Liver (tissue), 9 donors: Measurements from ENCODE around the gene DOCK10. TPM values are rescaled to one million over a fixed set of nuclear protein-coding genes. Genes with fewer than 3 reads are reported as not detected.

ENCODE experiments used
- DNase-seq: peaks from one replicate; pipeline ENCODE4 v3.0.0-alpha.2; 2017; ENCODE audit warnings: low spot score
- H3K27ac ChIP-seq, 2 donors: one replicate each; pipeline ENCODE4 v1.7.0; 2013; ENCODE audit warnings: inconsistent platforms in 2 of 2, low read length in 2 of 2, control low read depth in 1 of 2, low read depth in 1 of 2, mild to moderate bottlenecking in 1 of 2
- H3K27me3 ChIP-seq, 4 donors: one replicate each; pipeline versions ENCODE4 v1.6.1 to v1.7.0; 2013; ENCODE audit warnings: low read length in 3 of 4, inconsistent platforms in 1 of 4, mild to moderate bottlenecking in 1 of 4, moderate library complexity in 1 of 4; ENCODE audit not compliant: control insufficient read depth in 4 of 4, insufficient read depth in 4 of 4
- H3K36me3 ChIP-seq, 4 donors: one replicate each; pipeline versions ENCODE4 v1.6.1 to v1.7.0; 2013; ENCODE audit warnings: low read length in 3 of 4, mild to moderate bottlenecking in 3 of 4, low read depth in 1 of 4, moderate library complexity in 1 of 4; ENCODE audit not compliant: control insufficient read depth in 4 of 4, insufficient read depth in 3 of 4
- H3K4me1 ChIP-seq, 4 donors: one replicate each; pipeline versions ENCODE4 v1.6.1 to v1.7.0; 2013; ENCODE audit warnings: low read length in 3 of 4, mild to moderate bottlenecking in 3 of 4, moderate library complexity in 1 of 4; ENCODE audit not compliant: control insufficient read depth in 4 of 4, insufficient read depth in 4 of 4
- H3K4me3 ChIP-seq, 3 donors: one replicate each; pipeline versions ENCODE4 v1.6.1 to v1.7.0; 2013; ENCODE audit warnings: low read length in 3 of 3, control low read depth in 1 of 3, low read depth in 1 of 3, mild to moderate bottlenecking in 1 of 3
- H3K9ac ChIP-seq, 2 donors: one replicate each; pipeline ENCODE4 v1.7.0; 2013; ENCODE audit warnings: low read length in 2 of 2, mild to moderate bottlenecking in 2 of 2, moderate library complexity in 2 of 2, control low read depth in 1 of 2, low read depth in 1 of 2
- H3K9me3 ChIP-seq, 4 donors: one replicate each; pipeline versions ENCODE4 v1.6.1 to v1.7.0; 2013; ENCODE audit warnings: low read length in 3 of 4; ENCODE audit not compliant: control insufficient read depth in 4 of 4
- EGR1 ChIP-seq, 2 donors: IDR thresholded peaks; 2 replicates each; pipeline ENCODE4 v1.6.1; 2016 to 2018; ENCODE audit warnings: antibody characterized with exemption in 2 of 2, low read depth in 2 of 2
- FOXA1 ChIP-seq: IDR thresholded peaks from 2 replicates; pipeline ENCODE4 v1.6.1; 2016; ENCODE audit warnings: antibody characterized with exemption
- FOXA2 ChIP-seq: IDR thresholded peaks from 2 replicates; pipeline ENCODE4 v1.6.1; 2016; ENCODE audit warnings: antibody characterized with exemption
- GABPA ChIP-seq, 2 donors: IDR thresholded peaks in 1 of 2; conservative IDR thresholded peaks in 1 of 2; 2 replicates each; pipeline ENCODE4 v1.6.1; 2016; ENCODE audit warnings: antibody characterized with exemption in 2 of 2, mild to moderate bottlenecking in 1 of 2, moderate library complexity in 1 of 2
- HNF4A ChIP-seq, 2 donors: conservative IDR thresholded peaks; 2 replicates each; pipeline ENCODE4 v1.6.1; 2016; ENCODE audit warnings: antibody characterized with exemption in 2 of 2, mild to moderate bottlenecking in 2 of 2
- HNF4G ChIP-seq: IDR thresholded peaks from 2 replicates; pipeline ENCODE4 v1.6.1; 2016; ENCODE audit warnings: antibody characterized with exemption
- JUND ChIP-seq, 2 donors: IDR thresholded peaks; 2 replicates each; pipeline ENCODE4 v1.6.1; 2016; ENCODE audit warnings: antibody characterized with exemption in 2 of 2
- MAX ChIP-seq: IDR thresholded peaks from 2 replicates; pipeline ENCODE4 v1.6.1; 2016; ENCODE audit warnings: antibody characterized with exemption
- NR2F2 ChIP-seq: IDR thresholded peaks from 2 replicates; pipeline ENCODE4 v1.6.1; 2016; ENCODE audit warnings: antibody characterized with exemption
- RAD21 ChIP-seq, 2 donors: IDR thresholded peaks; 2 replicates each; pipeline ENCODE4 v1.6.1; 2016; ENCODE audit warnings: antibody characterized with exemption in 2 of 2, mild to moderate bottlenecking in 2 of 2
- REST ChIP-seq: IDR thresholded peaks from 2 replicates; pipeline ENCODE4 v1.6.1; 2016; ENCODE audit warnings: antibody characterized with exemption, mild to moderate bottlenecking
- RXRA ChIP-seq, 2 donors: IDR thresholded peaks; 2 replicates each; pipeline ENCODE4 v1.6.1; 2017 to 2018; ENCODE audit warnings: antibody characterized with exemption in 2 of 2, mild to moderate bottlenecking in 1 of 2
- SP1 ChIP-seq: IDR thresholded peaks from 2 replicates; pipeline ENCODE4 v1.6.1; 2018; ENCODE audit warnings: antibody characterized with exemption, mild to moderate bottlenecking
- TAF1 ChIP-seq: conservative IDR thresholded peaks from 2 replicates; pipeline ENCODE4 v1.6.1; 2016; ENCODE audit warnings: antibody characterized with exemption, mild to moderate bottlenecking
- YY1 ChIP-seq: IDR thresholded peaks from 2 replicates; pipeline ENCODE4 v1.6.1; 2016; ENCODE audit warnings: antibody characterized with exemption, mild to moderate bottlenecking
- WGBS: extraction: QIAGEN DNeasy Blood & Tissue Kit; methylation state at CpG from one replicate; pipeline ENCODE4 v1.1.7; 2013; 5-methylcytosine and 5-hydroxymethylcytosine counted together
- polyA plus RNA-seq, 2 donors: library from polyadenylated mRNA; stranded (reverse) in 1 of 2; unstranded in 1 of 2; fragments of 200-250 nt in 1 of 2; fragments of >200 nt in 1 of 2; fragmentation: Nextera tagmentation in 1 of 2; extraction: Ambion mirVana in 1 of 2; gene quantifications; one replicate each; pipeline versions ENCODE4 v1.2.1 to v1.2.3, GENCODE V29; 2013 to 2015
- total RNA-seq, 2 donors: library from RNA; depleted of rRNA; stranded (reverse); fragments of >200 nt; gene quantifications; one replicate each; pipeline ENCODE4 v1.2.3, GENCODE V29; 2014
- TF ChIP-seq, protein P1 (sequence below): IDR thresholded peaks from 2 replicates; pipeline ENCODE4 v1.6.1; 2016; ENCODE audit warnings: antibody characterized with exemption
- TF ChIP-seq, protein P2 (sequence below): fragments of 150-350 bp; IDR thresholded peaks from 2 replicates; pipeline ENCODE4 v1.5.1; 2017; ENCODE audit warnings: improper control_type of control experiment, low read depth, low read length; ENCODE audit not compliant: missing input control
- TF ChIP-seq, protein P3 (sequence below): IDR thresholded peaks from 2 replicates; pipeline ENCODE4 v1.6.1; 2016; ENCODE audit warnings: antibody characterized with exemption
- donor health status: healthy.
- donor health status: healthy.
- donor health status: healthy.
- donor health status: healthy.
- donor health status: healthy.

DOCK10 gene
- total and polyA plus RNA-seq, 4 donors, result 1.2 to 15.3 (median 6.8) TPM

DNA sequence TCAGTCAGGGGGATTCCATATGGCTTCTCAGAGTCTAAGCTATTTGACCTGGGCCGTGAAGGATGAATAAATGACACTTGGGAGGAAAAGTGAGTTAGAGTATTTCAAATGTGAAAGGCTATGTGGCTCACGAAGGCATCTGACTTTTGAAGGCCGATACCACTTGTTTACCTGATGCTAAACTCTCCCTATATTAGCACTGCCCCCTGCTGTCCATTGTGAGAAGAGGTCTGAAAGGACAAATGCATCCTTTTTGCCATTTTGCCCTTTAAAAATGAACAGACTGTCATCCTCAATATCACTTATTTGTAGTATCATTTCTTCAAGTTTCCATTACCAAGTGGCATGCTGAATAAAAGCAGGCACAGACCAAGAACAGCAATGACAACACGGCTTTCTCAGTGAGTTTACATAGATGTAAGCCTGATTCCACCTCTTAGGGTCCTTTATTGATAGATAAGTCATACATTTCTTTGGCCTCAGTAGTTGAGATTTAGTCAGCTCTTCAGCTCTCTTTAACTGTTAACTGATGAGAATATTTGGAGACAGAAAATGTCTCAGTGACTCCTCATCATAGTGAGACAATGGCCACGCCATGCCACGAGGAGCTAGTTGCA, 40.1 kb downstream of the DOCK10 start:
- Histone ChIP-seq H3K4me1 (no peaks in the 10 kb centered on the region), H3K4me3 (no peak overlapping the region), H3K27me3 (no peaks in the 10 kb centered on the region), H3K27ac (no peak overlapping the region), H3K36me3 (no peaks in the 10 kb centered on the region), H3K9me3 (no peaks in the 10 kb centered on the region), H3K9ac (no peak overlapping the region)
- DNase-seq, result no peak
- 50% methylated on average over 6 of the region's 6 CpGs for WGBS
- no peak for TF ChIP-seq YY1
- no peak for TF ChIP-seq NR2F2
- no peak for TF ChIP-seq JUND (IDR thresholded peaks at IDR 0.05)
- peak; percentile 38 for TF ChIP-seq FOXA2
- no peak for TF ChIP-seq TAF1
- TF ChIP-seq SP1, result no peak
- TF ChIP-seq EGR1 (IDR thresholded peaks at IDR 0.05; ENCODE audit: low read depth in 2 of 2), result no peak
- no peak for TF ChIP-seq HNF4A (conservative IDR thresholded peaks at IDR 0.05)
- no peak for TF ChIP-seq FOXA1
- TF ChIP-seq, protein P1, sequence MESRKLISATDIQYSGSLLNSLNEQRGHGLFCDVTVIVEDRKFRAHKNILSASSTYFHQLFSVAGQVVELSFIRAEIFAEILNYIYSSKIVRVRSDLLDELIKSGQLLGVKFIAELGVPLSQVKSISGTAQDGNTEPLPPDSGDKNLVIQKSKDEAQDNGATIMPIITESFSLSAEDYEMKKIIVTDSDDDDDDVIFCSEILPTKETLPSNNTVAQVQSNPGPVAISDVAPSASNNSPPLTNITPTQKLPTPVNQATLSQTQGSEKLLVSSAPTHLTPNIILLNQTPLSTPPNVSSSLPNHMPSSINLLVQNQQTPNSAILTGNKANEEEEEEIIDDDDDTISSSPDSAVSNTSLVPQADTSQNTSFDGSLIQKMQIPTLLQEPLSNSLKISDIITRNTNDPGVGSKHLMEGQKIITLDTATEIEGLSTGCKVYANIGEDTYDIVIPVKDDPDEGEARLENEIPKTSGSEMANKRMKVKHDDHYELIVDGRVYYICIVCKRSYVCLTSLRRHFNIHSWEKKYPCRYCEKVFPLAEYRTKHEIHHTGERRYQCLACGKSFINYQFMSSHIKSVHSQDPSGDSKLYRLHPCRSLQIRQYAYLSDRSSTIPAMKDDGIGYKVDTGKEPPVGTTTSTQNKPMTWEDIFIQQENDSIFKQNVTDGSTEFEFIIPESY, result no peak
- no peak for TF ChIP-seq RXRA (IDR thresholded peaks at IDR 0.05)
- TF ChIP-seq, protein P2, sequence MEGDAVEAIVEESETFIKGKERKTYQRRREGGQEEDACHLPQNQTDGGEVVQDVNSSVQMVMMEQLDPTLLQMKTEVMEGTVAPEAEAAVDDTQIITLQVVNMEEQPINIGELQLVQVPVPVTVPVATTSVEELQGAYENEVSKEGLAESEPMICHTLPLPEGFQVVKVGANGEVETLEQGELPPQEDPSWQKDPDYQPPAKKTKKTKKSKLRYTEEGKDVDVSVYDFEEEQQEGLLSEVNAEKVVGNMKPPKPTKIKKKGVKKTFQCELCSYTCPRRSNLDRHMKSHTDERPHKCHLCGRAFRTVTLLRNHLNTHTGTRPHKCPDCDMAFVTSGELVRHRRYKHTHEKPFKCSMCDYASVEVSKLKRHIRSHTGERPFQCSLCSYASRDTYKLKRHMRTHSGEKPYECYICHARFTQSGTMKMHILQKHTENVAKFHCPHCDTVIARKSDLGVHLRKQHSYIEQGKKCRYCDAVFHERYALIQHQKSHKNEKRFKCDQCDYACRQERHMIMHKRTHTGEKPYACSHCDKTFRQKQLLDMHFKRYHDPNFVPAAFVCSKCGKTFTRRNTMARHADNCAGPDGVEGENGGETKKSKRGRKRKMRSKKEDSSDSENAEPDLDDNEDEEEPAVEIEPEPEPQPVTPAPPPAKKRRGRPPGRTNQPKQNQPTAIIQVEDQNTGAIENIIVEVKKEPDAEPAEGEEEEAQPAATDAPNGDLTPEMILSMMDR, result peak; percentile 75
- no peak for TF ChIP-seq GABPA (IDR thresholded peaks at IDR 0.05 in 1 of 2, conservative IDR thresholded peaks at IDR 0.05 in 1 of 2)
- TF ChIP-seq REST, result no peak
- TF ChIP-seq, protein P3, sequence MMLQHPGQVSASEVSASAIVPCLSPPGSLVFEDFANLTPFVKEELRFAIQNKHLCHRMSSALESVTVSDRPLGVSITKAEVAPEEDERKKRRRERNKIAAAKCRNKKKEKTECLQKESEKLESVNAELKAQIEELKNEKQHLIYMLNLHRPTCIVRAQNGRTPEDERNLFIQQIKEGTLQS, result no peak
- no peak for TF ChIP-seq MAX
- TF ChIP-seq HNF4G, result no peak
- peak; percentile 88 to 94 for TF ChIP-seq RAD21 (IDR thresholded peaks at IDR 0.05)
